K562 (cell line): Measurements from ENCODE around the gene TMEM273. TPM values are rescaled to one million over a fixed set of nuclear protein-coding genes. Genes with fewer than 3 reads are reported as not detected.

Source experiments
- ARHGAP35 ChIP-seq: fragments of 450-650 bp; IDR thresholded peaks from 2 replicates; pipeline ENCODE4 v1.6.1; 2018; ENCODE audit not compliant: partially characterized antibody
- CBX3 ChIP-seq, 2 experiments: IDR thresholded peaks; 1 replicate in 1 of 2; 2 replicates in 1 of 2; pipeline ENCODE4 v1.6.1; 2012; ENCODE audit warnings: inconsistent platforms in 2 of 2, low read length in 2 of 2, borderline replicate concordance in 1 of 2, control low read depth in 1 of 2
- DACH1 ChIP-seq: fragments of 450-650 bp; IDR thresholded peaks from 2 replicates; pipeline ENCODE4 v1.6.1; 2018; ENCODE audit not compliant: partially characterized antibody
- DNMT1 ChIP-seq: fragments of 450-650 bp; IDR thresholded peaks from 2 replicates; pipeline ENCODE4 v1.6.1; 2016; ENCODE audit warnings: antibody characterized with exemption, mild to moderate bottlenecking
- HNRNPUL1 ChIP-seq: fragments of 200-400 bp; formaldehyde crosslinking; IDR thresholded peaks from 2 replicates; pipeline ENCODE4 v1.6.1; 2017; ENCODE audit warnings: low read length
- MYC ChIP-seq, 2 experiments: fragments of 250-450 bp in 1 of 2; sonication (Bioruptor Pico) in 1 of 2; IDR thresholded peaks; 2 replicates each; pipeline versions ENCODE4 v1.5.1 to v1.6.1; 2012 to 2021; ENCODE audit warnings: low read depth in 2 of 2, borderline replicate concordance in 1 of 2, improper control_type of control experiment in 1 of 2, low read length in 1 of 2, mild to moderate bottlenecking in 1 of 2, moderate library complexity in 1 of 2
- NFRKB ChIP-seq: fragments of 450-650 bp; IDR thresholded peaks from 2 replicates; pipeline ENCODE4 v1.6.1; 2016; ENCODE audit warnings: low read depth
- SMARCE1 ChIP-seq: fragments of 450-650 bp; IDR thresholded peaks from 2 replicates; pipeline ENCODE4 v1.7.1; 2016; ENCODE audit warnings: mild to moderate bottlenecking
- SNIP1 ChIP-seq: fragments of 450-650 bp; IDR thresholded peaks from 2 replicates; pipeline ENCODE4 v1.7.1; 2017; ENCODE audit warnings: low read depth, mild to moderate bottlenecking
- XRCC4 ChIP-seq: IDR thresholded peaks from one replicate; pipeline ENCODE4 v1.6.1; 2011; ENCODE audit not compliant: insufficient read depth, insufficient read length; ENCODE audit errors: extremely low read depth
- ZNF24 ChIP-seq: fragments of 450-650 bp; IDR thresholded peaks from 2 replicates; pipeline ENCODE4 v1.6.1; 2016
- polyA plus RNA-seq, 8 experiments: library from polyadenylated mRNA; depleted of rRNA in 4 of 8; stranded (reverse) in 5 of 8; unstranded in 3 of 8; fragments of >200 nt; fragmentation: Nextera tagmentation in 2 of 8; fragmentation: Illumina TruSeq in 1 of 8; extraction: Ambion mirVana in 2 of 8; extraction: Trizol in 1 of 8; gene quantifications; 2 replicates each; pipeline versions ENCODE4 v1.2.1 to v1.2.3, GENCODE V29; 2011 to 2014; ENCODE audit warnings: inconsistent platforms in 1 of 8, missing spikeins in 1 of 8
- total RNA-seq, 7 experiments: library from RNA; depleted of rRNA in 6 of 7; stranded (reverse); fragments of >200 nt in 6 of 7; fragmentation: Illumina TruSeq in 2 of 7; extraction: Trizol in 2 of 7; gene quantifications; 2 replicates each; pipeline versions ENCODE4 v1.2.1 to v1.2.3, GENCODE V29; 2011 to 2021; ENCODE audit warnings: low replicate concordance in 1 of 7
- TF ChIP-seq, protein P1 (sequence below): fragments of 250-450 bp; sonication (Bioruptor Pico); IDR thresholded peaks from 2 replicates; pipeline ENCODE4 v1.4.0; 2020; ENCODE audit warnings: borderline replicate concordance
- TF ChIP-seq, protein P2 (sequence below): fragments of 250-450 bp; sonication (Bioruptor Pico); IDR thresholded peaks from 2 replicates; pipeline ENCODE4 v1.4.0; 2020; ENCODE audit warnings: mild to moderate bottlenecking, moderate library complexity
- TF ChIP-seq, protein P3 (sequence below): fragments of 450-650 bp; IDR thresholded peaks from 2 replicates; pipeline ENCODE4 v1.6.1; 2016; ENCODE audit warnings: mild to moderate bottlenecking
- TF ChIP-seq, protein P4 (sequence below), 2 experiments: fragments of 450-650 bp; IDR thresholded peaks; 2 replicates each; pipeline ENCODE4 v1.6.1; 2016
- TF ChIP-seq, protein P5 (sequence below): fragments of 150-350 bp; IDR thresholded peaks from 2 replicates; pipeline ENCODE4 v1.6.1; 2014; ENCODE audit warnings: low read depth, mild to moderate bottlenecking, low read length, borderline replicate concordance

The TMEM273 gene
- total and polyA plus RNA-seq, 9 of the 15 experiments (the other 6 are each of a cell fraction or from before 2014, with no cell fraction given), result 39.2 to 131 (median 95.6) TPM

DNA sequence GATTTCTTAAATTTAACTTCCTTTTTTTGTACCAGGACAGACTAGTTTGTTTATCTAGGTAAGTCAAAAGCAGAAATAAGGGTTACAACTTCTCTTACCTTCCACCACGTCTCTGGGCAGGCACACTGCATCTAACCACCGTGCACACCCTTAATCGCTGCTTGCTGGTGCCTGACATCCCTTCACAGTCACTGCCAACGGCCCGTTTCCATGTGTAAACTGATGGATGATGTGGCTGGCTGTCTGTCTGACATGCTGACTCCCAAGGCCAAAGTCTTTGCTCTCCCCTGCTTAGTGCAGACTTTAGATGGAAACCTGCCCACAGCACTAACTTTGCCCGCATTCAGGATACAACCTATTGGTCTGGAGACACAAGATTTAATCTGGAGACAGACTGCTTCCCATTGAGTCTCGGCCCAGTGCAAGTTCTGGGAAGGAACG, 1.1 kb downstream of the TMEM273 start (continued):
- TF ChIP-seq, protein P1, sequence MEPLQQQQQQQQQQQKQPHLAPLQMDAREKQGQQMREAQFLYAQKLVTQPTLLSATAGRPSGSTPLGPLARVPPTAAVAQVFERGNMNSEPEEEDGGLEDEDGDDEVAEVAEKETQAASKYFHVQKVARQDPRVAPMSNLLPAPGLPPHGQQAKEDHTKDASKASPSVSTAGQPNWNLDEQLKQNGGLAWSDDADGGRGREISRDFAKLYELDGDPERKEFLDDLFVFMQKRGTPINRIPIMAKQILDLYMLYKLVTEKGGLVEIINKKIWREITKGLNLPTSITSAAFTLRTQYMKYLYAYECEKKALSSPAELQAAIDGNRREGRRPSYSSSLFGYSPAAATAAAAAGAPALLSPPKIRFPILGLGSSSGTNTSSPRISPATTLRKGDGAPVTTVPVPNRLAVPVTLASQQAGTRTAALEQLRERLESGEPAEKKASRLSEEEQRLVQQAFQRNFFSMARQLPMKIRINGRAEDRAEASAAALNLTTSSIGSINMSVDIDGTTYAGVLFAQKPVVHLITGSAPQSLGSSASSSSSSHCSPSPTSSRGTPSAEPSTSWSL (CRISPR knock-in tag), result no peak
- TF ChIP-seq MYC (IDR thresholded peaks at IDR 0.05; ENCODE audit: low read depth, low read length) (no peak), MYC (CRISPR knock-in tag; IDR thresholded peaks at IDR 0.05; ENCODE audit: borderline replicate concordance, low read depth) (no peak), SNIP1 (no peak), SMARCE1 (peak; percentile 8; the same call in 1 of the 2 replicates), NFRKB (no peak), HNRNPUL1 (no peak), ZNF24 (no peak), ARHGAP35 (no peak), DACH1 (no peak), CBX3 (IDR thresholded peaks at IDR 0.05; ENCODE audit: borderline replicate concordance in 1 of 2, low read length in 2 of 2) (no peak), DNMT1 (no peak), XRCC4 (no peak)
- TF ChIP-seq, protein P2, sequence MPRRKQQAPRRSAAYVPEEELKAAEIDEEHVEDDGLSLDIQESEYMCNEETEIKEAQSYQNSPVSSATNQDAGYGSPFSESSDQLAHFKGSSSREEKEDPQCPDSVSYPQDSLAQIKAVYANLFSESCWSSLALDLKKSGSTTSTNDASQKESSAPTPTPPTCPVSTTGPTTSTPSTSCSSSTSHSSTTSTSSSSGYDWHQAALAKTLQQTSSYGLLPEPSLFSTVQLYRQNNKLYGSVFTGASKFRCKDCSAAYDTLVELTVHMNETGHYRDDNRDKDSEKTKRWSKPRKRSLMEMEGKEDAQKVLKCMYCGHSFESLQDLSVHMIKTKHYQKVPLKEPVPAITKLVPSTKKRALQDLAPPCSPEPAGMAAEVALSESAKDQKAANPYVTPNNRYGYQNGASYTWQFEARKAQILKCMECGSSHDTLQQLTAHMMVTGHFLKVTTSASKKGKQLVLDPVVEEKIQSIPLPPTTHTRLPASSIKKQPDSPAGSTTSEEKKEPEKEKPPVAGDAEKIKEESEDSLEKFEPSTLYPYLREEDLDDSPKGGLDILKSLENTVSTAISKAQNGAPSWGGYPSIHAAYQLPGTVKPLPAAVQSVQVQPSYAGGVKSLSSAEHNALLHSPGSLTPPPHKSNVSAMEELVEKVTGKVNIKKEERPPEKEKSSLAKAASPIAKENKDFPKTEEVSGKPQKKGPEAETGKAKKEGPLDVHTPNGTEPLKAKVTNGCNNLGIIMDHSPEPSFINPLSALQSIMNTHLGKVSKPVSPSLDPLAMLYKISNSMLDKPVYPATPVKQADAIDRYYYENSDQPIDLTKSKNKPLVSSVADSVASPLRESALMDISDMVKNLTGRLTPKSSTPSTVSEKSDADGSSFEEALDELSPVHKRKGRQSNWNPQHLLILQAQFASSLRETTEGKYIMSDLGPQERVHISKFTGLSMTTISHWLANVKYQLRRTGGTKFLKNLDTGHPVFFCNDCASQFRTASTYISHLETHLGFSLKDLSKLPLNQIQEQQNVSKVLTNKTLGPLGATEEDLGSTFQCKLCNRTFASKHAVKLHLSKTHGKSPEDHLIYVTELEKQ (CRISPR knock-in tag), result no peak
- TF ChIP-seq, protein P3, sequence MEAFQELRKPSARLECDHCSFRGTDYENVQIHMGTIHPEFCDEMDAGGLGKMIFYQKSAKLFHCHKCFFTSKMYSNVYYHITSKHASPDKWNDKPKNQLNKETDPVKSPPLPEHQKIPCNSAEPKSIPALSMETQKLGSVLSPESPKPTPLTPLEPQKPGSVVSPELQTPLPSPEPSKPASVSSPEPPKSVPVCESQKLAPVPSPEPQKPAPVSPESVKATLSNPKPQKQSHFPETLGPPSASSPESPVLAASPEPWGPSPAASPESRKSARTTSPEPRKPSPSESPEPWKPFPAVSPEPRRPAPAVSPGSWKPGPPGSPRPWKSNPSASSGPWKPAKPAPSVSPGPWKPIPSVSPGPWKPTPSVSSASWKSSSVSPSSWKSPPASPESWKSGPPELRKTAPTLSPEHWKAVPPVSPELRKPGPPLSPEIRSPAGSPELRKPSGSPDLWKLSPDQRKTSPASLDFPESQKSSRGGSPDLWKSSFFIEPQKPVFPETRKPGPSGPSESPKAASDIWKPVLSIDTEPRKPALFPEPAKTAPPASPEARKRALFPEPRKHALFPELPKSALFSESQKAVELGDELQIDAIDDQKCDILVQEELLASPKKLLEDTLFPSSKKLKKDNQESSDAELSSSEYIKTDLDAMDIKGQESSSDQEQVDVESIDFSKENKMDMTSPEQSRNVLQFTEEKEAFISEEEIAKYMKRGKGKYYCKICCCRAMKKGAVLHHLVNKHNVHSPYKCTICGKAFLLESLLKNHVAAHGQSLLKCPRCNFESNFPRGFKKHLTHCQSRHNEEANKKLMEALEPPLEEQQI, result no peak
- TF ChIP-seq, protein P4, sequence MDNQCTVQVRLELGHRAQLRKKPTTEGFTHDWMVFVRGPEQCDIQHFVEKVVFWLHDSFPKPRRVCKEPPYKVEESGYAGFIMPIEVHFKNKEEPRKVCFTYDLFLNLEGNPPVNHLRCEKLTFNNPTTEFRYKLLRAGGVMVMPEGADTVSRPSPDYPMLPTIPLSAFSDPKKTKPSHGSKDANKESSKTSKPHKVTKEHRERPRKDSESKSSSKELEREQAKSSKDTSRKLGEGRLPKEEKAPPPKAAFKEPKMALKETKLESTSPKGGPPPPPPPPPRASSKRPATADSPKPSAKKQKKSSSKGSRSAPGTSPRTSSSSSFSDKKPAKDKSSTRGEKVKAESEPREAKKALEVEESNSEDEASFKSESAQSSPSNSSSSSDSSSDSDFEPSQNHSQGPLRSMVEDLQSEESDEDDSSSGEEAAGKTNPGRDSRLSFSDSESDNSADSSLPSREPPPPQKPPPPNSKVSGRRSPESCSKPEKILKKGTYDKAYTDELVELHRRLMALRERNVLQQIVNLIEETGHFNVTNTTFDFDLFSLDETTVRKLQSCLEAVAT (IDR thresholded peaks at IDR 0.05), result peak in 1 of 2 experiments; percentile 33; a peak in 1 of 4 replicates
- TF ChIP-seq, protein P5, sequence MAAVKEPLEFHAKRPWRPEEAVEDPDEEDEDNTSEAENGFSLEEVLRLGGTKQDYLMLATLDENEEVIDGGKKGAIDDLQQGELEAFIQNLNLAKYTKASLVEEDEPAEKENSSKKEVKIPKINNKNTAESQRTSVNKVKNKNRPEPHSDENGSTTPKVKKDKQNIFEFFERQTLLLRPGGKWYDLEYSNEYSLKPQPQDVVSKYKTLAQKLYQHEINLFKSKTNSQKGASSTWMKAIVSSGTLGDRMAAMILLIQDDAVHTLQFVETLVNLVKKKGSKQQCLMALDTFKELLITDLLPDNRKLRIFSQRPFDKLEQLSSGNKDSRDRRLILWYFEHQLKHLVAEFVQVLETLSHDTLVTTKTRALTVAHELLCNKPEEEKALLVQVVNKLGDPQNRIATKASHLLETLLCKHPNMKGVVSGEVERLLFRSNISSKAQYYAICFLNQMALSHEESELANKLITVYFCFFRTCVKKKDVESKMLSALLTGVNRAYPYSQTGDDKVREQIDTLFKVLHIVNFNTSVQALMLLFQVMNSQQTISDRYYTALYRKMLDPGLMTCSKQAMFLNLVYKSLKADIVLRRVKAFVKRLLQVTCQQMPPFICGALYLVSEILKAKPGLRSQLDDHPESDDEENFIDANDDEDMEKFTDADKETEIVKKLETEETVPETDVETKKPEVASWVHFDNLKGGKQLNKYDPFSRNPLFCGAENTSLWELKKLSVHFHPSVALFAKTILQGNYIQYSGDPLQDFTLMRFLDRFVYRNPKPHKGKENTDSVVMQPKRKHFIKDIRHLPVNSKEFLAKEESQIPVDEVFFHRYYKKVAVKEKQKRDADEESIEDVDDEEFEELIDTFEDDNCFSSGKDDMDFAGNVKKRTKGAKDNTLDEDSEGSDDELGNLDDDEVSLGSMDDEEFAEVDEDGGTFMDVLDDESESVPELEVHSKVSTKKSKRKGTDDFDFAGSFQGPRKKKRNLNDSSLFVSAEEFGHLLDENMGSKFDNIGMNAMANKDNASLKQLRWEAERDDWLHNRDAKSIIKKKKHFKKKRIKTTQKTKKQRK, result no peak
